GM21528 (cell line): Measurements from ENCODE around the gene ZNRF3.
"Not testable (repeated sequence)": the region's sequence is repeated elsewhere in the genome, so short reads cannot be mapped to it uniquely, and the experiment has no call there.

ENCODE experiments used
- ATAC-seq: cut with Tn5 transposase; IDR thresholded peaks from one replicate; pipeline ENCODE4 v1.9.1; 2021; ENCODE audit warnings: mild to moderate bottlenecking, moderate library complexity; ENCODE audit not compliant: unreplicated experiment, low FRiP score

The ZNRF3 gene

DNA sequence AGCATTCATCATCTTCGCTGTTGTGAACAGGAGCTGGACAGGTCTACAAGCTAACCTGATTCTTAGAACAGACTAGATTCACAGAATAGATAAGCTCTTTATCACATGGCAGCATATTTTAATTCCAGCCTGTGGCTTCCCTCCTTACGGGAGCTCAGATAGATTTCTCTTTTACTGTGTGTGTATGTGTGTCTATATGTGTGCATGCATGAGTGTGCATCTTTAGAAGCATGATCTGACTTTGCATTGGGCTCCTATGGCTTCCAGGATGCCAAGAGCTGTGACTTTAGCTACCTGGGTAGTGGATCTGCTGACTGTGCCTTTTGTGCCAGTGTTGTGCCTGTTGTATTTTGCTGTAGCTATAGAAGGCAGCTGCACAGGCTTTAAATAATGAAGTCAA lies 44.3 kb downstream of the ZNRF3 start:
- ATAC-seq, result no peak

GRCh38 chr22:28929197-28929596 lies 45.8 kb downstream of the ZNRF3 start:
- no peak for ATAC-seq

DNA sequence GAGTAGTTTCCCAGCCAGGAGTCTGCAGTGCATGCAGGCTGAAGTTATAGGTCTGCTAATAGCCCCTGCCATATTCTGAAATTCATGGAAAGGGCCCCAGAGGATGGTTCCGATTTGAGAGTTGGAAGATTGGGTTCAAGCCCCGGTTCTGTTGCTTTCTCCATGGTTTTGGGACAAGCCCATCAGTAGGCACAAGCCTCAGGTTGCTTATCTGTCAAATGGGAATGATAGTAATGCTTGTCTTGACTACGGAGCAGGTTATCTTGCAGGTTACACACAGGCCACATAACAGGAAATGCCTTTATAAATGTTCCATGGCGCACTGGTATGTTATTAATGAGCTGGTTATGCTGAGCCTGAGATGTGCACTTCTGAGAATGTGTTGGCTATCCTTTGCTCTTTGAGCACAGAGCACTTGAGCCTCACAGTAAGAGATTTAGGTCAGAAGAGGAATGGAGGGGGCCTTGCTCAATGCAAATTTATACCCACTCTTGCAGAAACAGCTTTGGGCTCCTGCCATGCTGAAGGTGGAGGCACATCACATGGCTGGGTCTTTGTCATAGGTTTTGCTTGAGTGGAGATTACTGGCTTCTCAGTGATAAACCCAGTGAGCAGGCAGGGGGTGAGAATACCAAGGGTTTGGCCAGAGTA lies 47.1 kb downstream of the ZNRF3 start:
- no peak for ATAC-seq

DNA sequence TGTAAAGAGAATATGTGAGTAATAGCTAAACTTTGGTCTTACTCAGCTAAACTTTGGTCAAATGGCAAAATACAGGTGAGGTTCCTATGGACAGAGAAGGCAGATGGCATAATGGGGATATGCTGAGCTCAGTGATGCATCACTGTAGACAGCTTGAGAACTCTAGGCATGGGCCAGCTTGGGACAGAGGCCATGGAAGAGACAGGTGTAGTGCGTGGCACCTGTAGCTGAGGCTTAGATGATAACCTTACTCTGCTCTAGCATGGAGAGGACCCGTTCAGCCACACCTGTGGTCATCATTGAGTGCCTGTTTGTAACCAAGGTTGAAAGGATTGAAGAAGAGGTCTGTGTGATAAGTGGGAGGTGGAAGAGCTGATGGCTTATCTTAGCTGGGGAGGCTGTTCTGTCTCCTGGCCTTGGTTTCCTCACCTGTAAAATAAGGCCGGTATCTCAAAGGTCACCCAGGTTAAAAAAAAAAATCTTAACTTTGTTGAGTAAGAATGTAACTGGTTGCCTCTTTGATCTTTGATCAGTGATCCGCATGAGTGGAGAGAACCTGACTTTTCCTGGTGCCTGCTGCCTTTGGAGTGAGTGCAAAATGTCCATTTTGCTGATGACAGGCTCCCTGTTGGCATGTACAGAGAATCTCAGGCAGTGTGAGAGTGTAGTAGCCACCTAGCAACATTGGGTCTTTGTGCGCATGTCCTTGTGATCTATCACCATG lies 48.6 kb downstream of the ZNRF3 start:
- no peak for ATAC-seq

DNA sequence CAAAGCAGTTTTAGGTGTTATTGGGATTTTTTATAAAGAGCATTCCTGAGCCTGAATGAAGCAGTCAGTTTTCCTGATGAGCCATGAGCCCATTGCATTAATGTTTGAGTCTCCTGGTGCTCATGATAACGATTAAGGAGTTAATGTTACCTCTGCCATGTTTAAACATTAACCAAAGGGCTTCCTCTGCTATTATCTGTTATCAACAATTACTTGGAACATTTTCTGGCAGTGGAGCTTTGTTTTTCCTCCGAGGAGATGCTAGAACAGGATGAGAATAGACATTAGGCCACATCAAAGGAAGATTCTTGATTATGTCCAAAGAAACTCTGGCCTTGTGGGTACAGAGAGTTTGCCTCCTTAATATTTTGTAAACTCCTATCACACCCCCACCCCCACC lies 49.9 kb downstream of the ZNRF3 start:
- ATAC-seq, result no peak

DNA sequence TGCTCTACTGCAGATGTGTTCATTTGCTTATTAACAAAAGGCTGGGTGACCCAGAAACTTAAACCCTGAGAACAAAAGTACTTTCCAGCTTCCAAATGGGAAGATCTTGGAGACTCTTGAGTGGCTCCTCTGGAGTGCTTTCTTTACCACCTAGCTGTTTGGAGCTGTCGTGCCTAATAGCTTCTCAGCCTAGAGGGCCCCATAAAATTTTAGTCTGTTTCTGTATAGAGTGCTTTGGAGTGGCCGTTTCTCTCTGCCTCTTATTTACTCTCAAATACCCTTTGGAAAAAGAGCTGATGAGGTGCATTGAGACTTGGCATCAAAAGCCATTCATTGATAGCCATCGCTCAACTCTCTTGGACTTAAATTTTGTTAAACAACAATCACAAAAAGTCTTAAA lies 50.7 kb downstream of the ZNRF3 start:
- no peak for ATAC-seq

- no peak for ATAC-seq
Measured at GRCh38 chr22:28935140-28935539, 51.8 kb downstream of the ZNRF3 start.

- no peak for ATAC-seq
Measured at GRCh38 chr22:28935713-28936112, 52.3 kb downstream of the ZNRF3 start.

- no peak for ATAC-seq
Measured at GRCh38 chr22:28936200-28936599, 52.8 kb downstream of the ZNRF3 start.

GRCh38 chr22:28937206-28938025 lies 54.0 kb downstream of the ZNRF3 start:
- ATAC-seq, result no peak

DNA sequence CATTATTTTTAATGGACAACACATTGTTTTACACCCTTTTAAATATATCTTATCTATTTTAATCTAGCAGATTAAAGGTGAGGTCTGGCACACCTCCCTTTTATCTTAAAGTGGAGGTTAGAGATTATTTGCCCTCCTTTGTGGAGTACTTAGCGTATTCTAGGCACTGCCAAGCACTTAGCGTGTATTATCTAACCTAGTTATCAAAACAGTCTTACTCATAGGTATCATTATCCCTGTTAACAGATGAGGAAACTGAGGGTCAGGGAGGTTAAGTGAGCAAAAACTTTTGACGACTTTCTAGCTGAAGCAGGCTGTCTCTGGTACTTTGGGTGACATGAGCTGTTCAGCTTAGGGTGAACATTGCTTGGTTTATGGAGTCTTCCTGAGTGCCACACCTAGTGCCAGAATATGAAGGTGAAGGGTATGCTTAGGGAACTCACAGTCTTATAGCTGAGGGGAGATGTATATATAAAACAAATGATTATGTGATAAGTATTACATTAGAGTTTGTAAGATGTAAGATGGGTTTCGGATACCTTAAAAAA lies 55.0 kb downstream of the ZNRF3 start:
- ATAC-seq, result no peak

DNA sequence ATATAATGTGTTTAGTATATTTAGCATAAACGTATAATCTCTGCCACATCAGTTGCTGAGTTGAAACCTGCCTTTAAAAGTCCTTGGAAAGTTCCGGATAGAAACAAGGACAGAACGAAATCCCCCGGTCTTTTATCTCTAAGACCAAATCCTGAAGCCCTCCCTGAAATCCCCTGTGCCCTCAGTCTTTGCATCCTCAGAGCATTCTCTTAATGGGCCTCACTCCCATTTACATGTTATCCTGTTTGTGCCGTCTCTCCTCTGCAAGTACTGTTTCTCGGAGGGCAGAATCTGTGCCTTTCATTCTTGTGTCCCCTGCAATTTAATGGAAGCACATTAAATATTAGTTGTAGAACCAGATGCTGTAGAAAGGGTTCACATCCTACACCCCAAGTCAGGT lies 56.0 kb downstream of the ZNRF3 start:
- no peak for ATAC-seq

DNA sequence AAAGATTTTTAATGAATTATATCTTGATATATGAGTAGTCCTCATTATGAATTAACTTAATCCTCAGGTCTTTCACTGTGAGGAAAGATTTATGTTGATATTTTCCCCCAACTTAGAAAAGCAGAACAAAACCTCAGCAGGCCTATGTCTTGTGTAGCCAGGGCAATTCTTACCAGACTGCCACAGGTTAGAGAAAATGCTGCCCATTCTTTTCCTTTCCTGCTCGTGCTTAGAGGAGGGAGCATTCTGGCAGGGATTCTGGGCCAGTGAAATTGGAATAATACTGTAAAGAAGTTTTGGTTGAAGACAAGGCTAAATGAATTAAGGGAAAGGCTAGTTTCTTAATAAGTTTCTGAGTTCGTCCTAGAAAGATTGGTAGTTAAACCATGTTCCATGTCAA lies 56.6 kb downstream of the ZNRF3 start:
- no peak for ATAC-seq

GRCh38 chr22:28940441-28940840 lies 57.1 kb downstream of the ZNRF3 start:
- no peak for ATAC-seq

DNA sequence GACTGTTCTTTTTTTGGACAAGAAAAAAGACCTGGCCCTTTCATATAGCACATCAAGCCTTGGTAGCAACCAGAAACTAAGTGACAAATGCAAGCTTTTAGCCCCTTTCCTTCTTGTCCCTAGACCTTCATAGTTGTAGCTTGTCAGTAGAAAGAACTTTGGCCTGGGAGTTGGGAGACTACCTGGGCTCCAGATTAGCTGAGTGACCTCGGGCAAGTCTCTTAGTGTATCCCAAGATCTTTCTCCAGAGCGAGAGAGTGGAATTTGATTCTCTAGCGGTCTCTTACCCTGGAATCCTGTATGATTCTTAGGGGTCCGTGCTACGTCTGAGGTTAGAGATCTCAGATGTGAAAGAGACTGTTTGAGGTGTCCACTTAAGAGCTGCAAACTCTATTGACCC lies 59.0 kb downstream of the ZNRF3 start:
- ATAC-seq, result no peak

GRCh38 chr22:28942801-28943500 lies 59.6 kb downstream of the ZNRF3 start:
- no peak for ATAC-seq

DNA sequence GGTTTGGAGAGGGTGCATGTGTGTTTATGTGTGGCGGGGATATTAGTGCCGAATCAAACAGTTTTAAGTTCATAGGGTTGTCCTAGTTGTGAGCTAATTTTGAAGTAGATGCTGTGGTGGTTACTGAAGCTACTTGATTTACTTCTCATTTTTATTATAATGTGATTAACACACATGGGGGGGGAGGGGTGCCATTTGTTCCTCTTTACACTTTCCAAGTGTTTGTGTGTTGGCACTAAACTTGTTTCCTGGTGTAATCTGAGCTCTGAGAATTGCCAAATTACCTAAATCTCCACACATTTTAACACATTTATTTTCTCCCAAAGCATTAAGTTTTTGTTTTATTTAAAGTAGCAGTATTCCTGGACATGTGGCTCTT lies 60.1 kb downstream of the ZNRF3 start:
- ATAC-seq, result no peak

- no peak for ATAC-seq
Measured at GRCh38 chr22:28947125-28947524, 63.8 kb downstream of the ZNRF3 start.

DNA sequence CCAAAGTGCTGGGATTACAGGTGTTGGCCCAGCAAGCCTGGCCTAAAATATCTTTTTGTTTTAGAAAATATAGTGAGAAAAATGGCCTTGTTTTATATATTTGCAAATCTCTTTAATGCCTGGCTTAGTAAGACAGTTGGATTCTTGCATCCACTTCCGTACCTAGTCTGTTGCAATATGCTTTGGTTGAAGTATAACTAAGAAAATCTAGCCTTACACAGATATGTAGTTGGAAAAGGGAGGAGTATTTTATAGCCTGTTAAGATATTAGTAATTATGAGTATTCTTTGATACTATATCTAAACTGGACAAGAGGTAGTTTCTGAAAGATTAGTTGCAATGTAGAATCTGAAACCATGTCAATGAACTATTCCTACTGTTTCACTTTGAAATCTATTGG lies 65.1 kb downstream of the ZNRF3 start:
- no peak for ATAC-seq

- ATAC-seq, result not testable (repeated sequence)
Measured at GRCh38 chr22:28948860-28949551, 65.6 kb downstream of the ZNRF3 start.
